Astrocyte of the cerebellum (primary cell): Measurements from ENCODE around the gene CRACR2A.

Experiments used
- DNase-seq: peaks from one replicate; pipeline ENCODE4 v3.0.0-alpha.2; 2011; ENCODE audit warnings: low read depth
- H3K4me3 ChIP-seq: 2 replicates; pipeline ENCODE4 v1.5.1; 2011; ENCODE audit warnings: mild to moderate bottlenecking, low read depth, low read length, moderate library complexity
- CTCF ChIP-seq: IDR thresholded peaks from 2 replicates; pipeline ENCODE4 v1.5.1; 2012; ENCODE audit warnings: low read length, low read depth, moderate library complexity, mild to moderate bottlenecking; ENCODE audit errors: missing control alignments
- in situ Hi-C: cut with HindIII; loops from 2 replicates; pipeline ENCODE4 v1.10.0; 2017; ENCODE audit warnings: low sequenced_read_pairs

The CRACR2A gene

GRCh38 chr12:3669594-3669993 is 83.3 kb downstream of the CRACR2A start:
- TF ChIP-seq CTCF: no peak
- no peak overlapping the region for H3K4me3 ChIP-seq
- no peak for DNase-seq
- in situ Hi-C loops: no loop called here

GRCh38 chr12:3668479-3669165 is 84.3 kb downstream of the CRACR2A start:
- in situ Hi-C loops: no loop called here
- DNase-seq: no peak
- no peak for TF ChIP-seq CTCF
- H3K4me3 ChIP-seq: no peak overlapping the region

- H3K4me3 ChIP-seq: no peak overlapping the region
- in situ Hi-C loops: no loop called here
- no peak for DNase-seq
- TF ChIP-seq CTCF: no peak
These were observed 85.4 kb downstream of the CRACR2A start for GRCh38 chr12:3667485-3667884.

GRCh38 chr12:3666441-3666840 is 86.5 kb downstream of the CRACR2A start:
- in situ Hi-C loops: no loop called here
- H3K4me3 ChIP-seq: no peak overlapping the region
- no peak for DNase-seq
- no peak for TF ChIP-seq CTCF

- TF ChIP-seq CTCF: no peak
- no peak overlapping the region for H3K4me3 ChIP-seq
- in situ Hi-C loops: no loop called here
- no peak for DNase-seq
These were observed 90.4 kb downstream of the CRACR2A start for GRCh38 chr12:3662521-3662921.

GRCh38 chr12:3661028-3661427 is 91.9 kb downstream of the CRACR2A start:
- H3K4me3 ChIP-seq: no peak overlapping the region
- in situ Hi-C loops: no loop called here
- DNase-seq: no peak
- TF ChIP-seq CTCF: no peak
